ENCODE data around the gene MAPK8IP3. TPM values are rescaled to one million over a fixed set of nuclear protein-coding genes. Genes with fewer than 3 reads are reported as not detected.

Gene MAPK8IP3
- total RNA-seq, 1 donor from 2014 or later: 63.0 TPM

GRCh38 chr16:1770328-1771187 is 64.6 kb downstream of the MAPK8IP3 start:
- H3K9me3 ChIP-seq: no peaks in the 10 kb centered on the region
- intact Hi-C loops (cut with DNase I): no loop called here
- ATAC-seq: peak; percentile 1 to 8
- TF ChIP-seq CTCF (IDR thresholded peaks at IDR 0.05): no peak
- H3K36me3 ChIP-seq: peaks cover 50% of the 10 kb centered on the region
- peak; percentile 73 for DNase-seq
- peak overlapping the region; percentile 94 for H3K27ac ChIP-seq
- no peaks in the 10 kb centered on the region for H3K27me3 ChIP-seq (ENCODE audit: low read depth)
- peak overlapping the region; percentile 98 for H3K4me3 ChIP-seq
- H3K4me1 ChIP-seq: peaks cover 37% of the 10 kb centered on the region

GRCh38 chr16:1771188-1771863 is 65.3 kb downstream of the MAPK8IP3 start, which contains the start of gene NME3:
TSS of gene NME3 (minus strand) at chr16:1771543. CDS start at chr16:1771534, 9 bp downstream.
- H3K9me3 ChIP-seq: no peaks in the 10 kb centered on the region
- ATAC-seq (peak; percentile 63 to 65), DNase-seq (peak; percentile 88)
- no peak for TF ChIP-seq CTCF (IDR thresholded peaks at IDR 0.05)
- no peaks in the 10 kb centered on the region for H3K27me3 ChIP-seq (ENCODE audit: low read depth)
- intact Hi-C loops (cut with DNase I): no loop called here
- peaks cover 37% of the 10 kb centered on the region for H3K4me1 ChIP-seq
- peak within 1 kb of the TSS; percentile 94 for H3K27ac ChIP-seq
- H3K36me3 ChIP-seq: peaks cover 50% of the 10 kb centered on the region
- peak within 1 kb of the TSS; percentile 98 for H3K4me3 ChIP-seq

GRCh38 chr16:1771864-1772361 is 65.9 kb downstream of the MAPK8IP3 start:
- ATAC-seq: no peak
- H3K36me3 ChIP-seq: peaks cover 50% of the 10 kb centered on the region
- H3K27ac ChIP-seq: peak overlapping the region; percentile 94
- peaks cover 37% of the 10 kb centered on the region for H3K4me1 ChIP-seq
- H3K27me3 ChIP-seq (ENCODE audit: low read depth): no peaks in the 10 kb centered on the region
- no peaks in the 10 kb centered on the region for H3K9me3 ChIP-seq
- peak overlapping the region; percentile 98 for H3K4me3 ChIP-seq
- DNase-seq: no peak
- no peak for TF ChIP-seq CTCF (IDR thresholded peaks at IDR 0.05)
- intact Hi-C loops (cut with DNase I): no loop called here

GRCh38 chr16:1772362-1772907 is 66.4 kb downstream of the MAPK8IP3 start, which contains the start of gene EME2:
TSS of gene EME2 (plus strand) at chr16:1772810. CDS start at chr16:1773228, 418 bp downstream.
- DNase-seq: no peak
- peaks cover 50% of the 10 kb centered on the region for H3K36me3 ChIP-seq

More at GRCh38 chr16:1772362-1772907, 66.4 kb downstream of the MAPK8IP3 start, which contains the start of gene EME2:
- Histone ChIP-seq H3K27ac (peak within 1 kb of the TSS; percentile 94), H3K4me3 (peak within 1 kb of the TSS; percentile 98), H3K27me3 (ENCODE audit: low read depth) (no peaks in the 10 kb centered on the region), H3K4me1 (peaks cover 37% of the 10 kb centered on the region), H3K9me3 (no peaks in the 10 kb centered on the region)
- intact Hi-C loops (cut with DNase I): no loop called here
- ATAC-seq: peak; percentile 0 to 4
- TF ChIP-seq CTCF (IDR thresholded peaks at IDR 0.05): no peak

Measured in lower lobe of right lung (tissue), 2 donors.